Hepatocyte (in vitro differentiated cells): ENCODE measurements around the gene AP5B1. TPM values are rescaled to one million over a fixed set of nuclear protein-coding genes. Genes with fewer than 3 reads are reported as not detected.
A peak's percentile ranks its signal among the peaks of the same experiment; 100 is the strongest.

Experiments
- DNase-seq: peaks from one replicate; pipeline ENCODE4 v3.0.0-alpha.2; 2016; ENCODE audit warnings: low spot score
- H2AFZ ChIP-seq: fragments of 200-600 bp; sonication (generic); 2 replicates; pipeline ENCODE4 v1.6.0; 2016; ENCODE audit warnings: antibody characterized with exemption, mild to moderate bottlenecking
- H3K27ac ChIP-seq: fragments of 200-600 bp; sonication (generic); 2 replicates; pipeline ENCODE4 v1.5.1; 2016; ENCODE audit warnings: mild to moderate bottlenecking
- H3K27me3 ChIP-seq: fragments of 200-600 bp; sonication (generic); 2 replicates; pipeline ENCODE4 v1.6.1; 2016
- H3K36me3 ChIP-seq: fragments of 200-600 bp; sonication (generic); replicated peaks from 2 replicates; pipeline ENCODE4 v1.5.1; 2016; ENCODE audit warnings: low read depth; ENCODE audit not compliant: insufficient read depth
- H3K4me1 ChIP-seq: fragments of 200-600 bp; sonication (generic); 2 replicates; pipeline ENCODE4 v1.5.1; 2016; ENCODE audit warnings: mild to moderate bottlenecking, moderate library complexity; ENCODE audit not compliant: insufficient read depth
- H3K4me2 ChIP-seq: fragments of 200-600 bp; sonication (generic); 2 replicates; pipeline ENCODE4 v1.6.0; 2016
- H3K4me3 ChIP-seq: fragments of 200-600 bp; sonication (generic); 2 replicates; pipeline ENCODE4 v1.5.1; 2016; ENCODE audit warnings: mild to moderate bottlenecking
- H3K79me2 ChIP-seq: fragments of 200-600 bp; sonication (generic); 2 replicates; pipeline ENCODE4 v1.6.0; 2017; ENCODE audit warnings: mild to moderate bottlenecking
- H3K9me2 ChIP-seq: fragments of 200-600 bp; sonication (generic); replicated peaks from 2 replicates; pipeline ENCODE4 v1.6.0; 2017; ENCODE audit warnings: mild to moderate bottlenecking; ENCODE audit not compliant: insufficient read depth
- H3K9me3 ChIP-seq: fragments of 200-600 bp; sonication (generic); 2 replicates; pipeline ENCODE4 v1.5.1; 2016; ENCODE audit warnings: low read depth, mild to moderate bottlenecking
- H4K20me1 ChIP-seq: fragments of 200-600 bp; sonication (generic); 2 replicates; pipeline ENCODE4 v1.6.0; 2016; ENCODE audit warnings: mild to moderate bottlenecking; ENCODE audit not compliant: insufficient read depth, poor library complexity, severe bottlenecking
- CTCF ChIP-seq: fragments of 200-600 bp; sonication (generic); IDR thresholded peaks from 2 replicates; pipeline ENCODE4 v1.5.1; 2016; ENCODE audit warnings: antibody characterized with exemption, mild to moderate bottlenecking; ENCODE audit not compliant: poor library complexity
- EZH2 ChIP-seq: fragments of 200-600 bp; sonication (generic); IDR thresholded peaks from 2 replicates; pipeline ENCODE4 v1.6.1; 2016; ENCODE audit warnings: antibody characterized with exemption, mild to moderate bottlenecking, borderline replicate concordance
- EZH2phosphoT487 ChIP-seq: fragments of 200-600 bp; sonication (generic); IDR thresholded peaks from one replicate; pipeline ENCODE4 v1.6.1; 2018; ENCODE audit warnings: antibody characterized with exemption, mild to moderate bottlenecking, low read depth, moderate library complexity; ENCODE audit not compliant: unreplicated experiment, severe bottlenecking
- WGBS: methylation state at CpG from one replicate; pipeline ENCODE4 v1.1.6; 2016; ENCODE audit warnings: low lambda C conversion rate; ENCODE audit errors: missing lambda C conversion rate; 5-methylcytosine and 5-hydroxymethylcytosine counted together
- polyA plus RNA-seq: library from polyadenylated mRNA; unstranded; fragments of >200 nt; fragmentation: Nextera tagmentation; extraction: Ambion mirVana; gene quantifications from 2 replicates; pipeline ENCODE4 v1.2.1, GENCODE V29; 2016
- total RNA-seq: library from RNA; depleted of rRNA; stranded (reverse); fragments of >200 nt; gene quantifications from 2 replicates; pipeline ENCODE4 v1.2.3, GENCODE V29; 2014

Gene AP5B1
- total and polyA plus RNA-seq, 2 experiments from 2014 or later, result 20.9 to 27.1 TPM

- peak overlapping the region; percentile 50 for H2AFZ ChIP-seq
- H3K27ac ChIP-seq, result peak overlapping the region; percentile 85
- peak; percentile 48 for DNase-seq
- 51% methylated on average over 5 of the region's 5 CpGs for WGBS
- H3K27me3 ChIP-seq, result no peaks in the 10 kb centered on the region
- no peaks in the 10 kb centered on the region for H3K36me3 ChIP-seq
- peaks cover 18% of the 10 kb centered on the region for H3K79me2 ChIP-seq
- H3K4me2 ChIP-seq, result peak overlapping the region; percentile 67
- H3K4me1 ChIP-seq, result no peaks in the 10 kb centered on the region
- TF ChIP-seq EZH2, result no peak
- TF ChIP-seq EZH2phosphoT487, result no peak
- TF ChIP-seq CTCF, result no peak
- H3K9me3 ChIP-seq, result no peaks in the 10 kb centered on the region
- peak overlapping the region; percentile 38 for H3K4me3 ChIP-seq
- H3K9me2 ChIP-seq, result no peaks in the 10 kb centered on the region
- no peaks in the 10 kb centered on the region for H4K20me1 ChIP-seq
These were observed 36.6 kb upstream of the AP5B1 start for GRCh38 chr11:65817312-65817834.

GRCh38 chr11:65816696-65817095 is 35.9 kb upstream of the AP5B1 start:
- H2AFZ ChIP-seq, result no peak overlapping the region
- no peak overlapping the region for H3K4me3 ChIP-seq
- H3K27me3 ChIP-seq, result no peaks in the 10 kb centered on the region
- WGBS, result 97% methylated on average over 3 of the region's 3 CpGs
- H3K79me2 ChIP-seq, result peaks cover 18% of the 10 kb centered on the region
- H3K9me3 ChIP-seq, result no peaks in the 10 kb centered on the region
- H4K20me1 ChIP-seq, result no peaks in the 10 kb centered on the region
- H3K36me3 ChIP-seq, result no peaks in the 10 kb centered on the region
- peak overlapping the region; percentile 85 for H3K27ac ChIP-seq
- no peak for DNase-seq
- no peaks in the 10 kb centered on the region for H3K9me2 ChIP-seq
- TF ChIP-seq EZH2, result no peak
- H3K4me1 ChIP-seq, result no peaks in the 10 kb centered on the region
- H3K4me2 ChIP-seq, result peak overlapping the region; percentile 67

- no peaks in the 10 kb centered on the region for H3K4me1 ChIP-seq
- H3K27me3 ChIP-seq, result no peaks in the 10 kb centered on the region
- H3K79me2 ChIP-seq, result peaks cover 18% of the 10 kb centered on the region
- no peak for TF ChIP-seq CTCF
- no peak for TF ChIP-seq EZH2
- no peak for TF ChIP-seq EZH2phosphoT487
- no peak overlapping the region for H3K4me3 ChIP-seq
- peak overlapping the region; percentile 86 for H3K27ac ChIP-seq
- H3K36me3 ChIP-seq, result no peaks in the 10 kb centered on the region
- H4K20me1 ChIP-seq, result no peaks in the 10 kb centered on the region
- no peaks in the 10 kb centered on the region for H3K9me3 ChIP-seq
- H2AFZ ChIP-seq, result no peak overlapping the region
- no peak for DNase-seq
- H3K4me2 ChIP-seq, result peak overlapping the region; percentile 36
- H3K9me2 ChIP-seq, result no peaks in the 10 kb centered on the region
- WGBS, result 77% methylated on average over 16 of the region's 16 CpGs
These were observed 34.3 kb upstream of the AP5B1 start for GRCh38 chr11:65814986-65815565.

GRCh38 chr11:65814131-65814985 is 33.6 kb upstream of the AP5B1 start:
- 63% methylated on average over 18 of the region's 18 CpGs for WGBS
- Histone ChIP-seq H2AFZ (no peak overlapping the region), H3K4me2 (no peak overlapping the region), H3K4me1 (no peaks in the 10 kb centered on the region), H4K20me1 (no peaks in the 10 kb centered on the region), H3K4me3 (no peak overlapping the region), H3K9me3 (no peaks in the 10 kb centered on the region), H3K27me3 (no peaks in the 10 kb centered on the region), H3K27ac (peak overlapping the region; percentile 86), H3K79me2 (peaks cover 18% of the 10 kb centered on the region), H3K9me2 (no peaks in the 10 kb centered on the region), H3K36me3 (no peaks in the 10 kb centered on the region)
- TF ChIP-seq EZH2 (no peak), EZH2phosphoT487 (no peak), CTCF (no peak)
- no peak for DNase-seq
